Keratinocyte (primary cell): Measurements from ENCODE around the gene ANKRD37. TPM values are rescaled to one million over a fixed set of nuclear protein-coding genes. Genes with fewer than 3 reads are reported as not detected.
"Not testable (repeated sequence)": the region's sequence is repeated elsewhere in the genome, so short reads cannot be mapped to it uniquely, and the experiment has no call there.

Experiments used
- DNase-seq: peaks from one replicate; pipeline ENCODE4 v3.0.0-alpha.2; 2011; ENCODE audit warnings: low read depth, missing footprints, low spot score
- FAIRE-seq: peaks from 2 replicates; lab custom pipeline; 2011; peaks lifted over from hg19 to GRCh38; lab: Jason Lieb, UNC
- H2AFZ ChIP-seq: 2 replicates; pipeline ENCODE4 v1.6.0; 2012; ENCODE audit warnings: low read length, control low read depth, inconsistent platforms; ENCODE audit not compliant: control insufficient read depth
- H3K27ac ChIP-seq: 2 replicates; pipeline ENCODE4 v1.5.1; 2011; ENCODE audit warnings: low read length; ENCODE audit not compliant: control insufficient read depth, insufficient read depth
- H3K27me3 ChIP-seq: 3 replicates; pipeline ENCODE4 v1.6.0; 2011; ENCODE audit warnings: low read length; ENCODE audit not compliant: control insufficient read depth, insufficient read depth; ENCODE audit errors: extremely low read depth
- H3K36me3 ChIP-seq, 2 experiments: 2 replicates in 1 of 2; 3 replicates in 1 of 2; pipeline ENCODE4 v1.5.1; 2011; ENCODE audit warnings: low read length in 2 of 2, mild to moderate bottlenecking in 1 of 2; ENCODE audit not compliant: control insufficient read depth in 2 of 2, insufficient read depth in 2 of 2; ENCODE audit errors: extremely low read depth in 1 of 2
- H3K4me1 ChIP-seq: 3 replicates; pipeline ENCODE4 v1.5.1; 2011; ENCODE audit warnings: low read length; ENCODE audit not compliant: control insufficient read depth, insufficient read depth; ENCODE audit errors: extremely low read depth
- H3K4me2 ChIP-seq: 3 replicates; pipeline ENCODE4 v1.6.0; 2011; ENCODE audit warnings: low read depth, low read length; ENCODE audit not compliant: control insufficient read depth, insufficient read depth; ENCODE audit errors: extremely low read depth
- H3K4me3 ChIP-seq, 3 experiments: fragments of 200-600 bp in 1 of 3; sonication (generic) in 1 of 3; 2 replicates in 2 of 3; 3 replicates in 1 of 3; pipeline ENCODE4 v1.5.1; 2011 to 2016; ENCODE audit warnings: low read length in 3 of 3, mild to moderate bottlenecking in 3 of 3, control low read depth in 2 of 3, inconsistent platforms in 1 of 3, low read depth in 1 of 3, mixed read lengths in 1 of 3, mixed run types in 1 of 3, moderate library complexity in 1 of 3; ENCODE audit not compliant: control insufficient read depth in 2 of 3, insufficient read depth in 2 of 3; ENCODE audit errors: extremely low read depth in 1 of 3
- H3K79me2 ChIP-seq: 2 replicates; pipeline ENCODE4 v1.6.0; 2012; ENCODE audit warnings: low read length; ENCODE audit not compliant: control insufficient read depth, insufficient read depth
- H3K9ac ChIP-seq: 3 replicates; pipeline ENCODE4 v1.6.0; 2011; ENCODE audit warnings: low read length; ENCODE audit not compliant: control insufficient read depth, insufficient read depth; ENCODE audit errors: extremely low read depth
- H3K9me1 ChIP-seq: 3 replicates; pipeline ENCODE4 v1.6.0; 2011; ENCODE audit warnings: low read length; ENCODE audit not compliant: control insufficient read depth, insufficient read depth; ENCODE audit errors: extremely low read depth
- H3K9me3 ChIP-seq: 2 replicates; pipeline ENCODE4 v1.5.1; 2012; ENCODE audit warnings: low read depth, low read length; ENCODE audit not compliant: control insufficient read depth
- H4K20me1 ChIP-seq: 3 replicates; pipeline ENCODE4 v1.6.0; 2011; ENCODE audit warnings: low read length; ENCODE audit not compliant: control insufficient read depth, insufficient read depth; ENCODE audit errors: extremely low read depth
- CTCF ChIP-seq, 3 experiments: IDR thresholded peaks in 1 of 3; conservative IDR thresholded peaks in 1 of 3; optimal IDR thresholded peaks in 1 of 3; 2 replicates in 2 of 3; 3 replicates in 1 of 3; pipeline versions ENCODE3 to v1.5.1; 2011; ENCODE audit warnings: low read length in 3 of 3, mild to moderate bottlenecking in 3 of 3, moderate library complexity in 2 of 3, control low read depth in 1 of 3, inconsistent platforms in 1 of 3; ENCODE audit not compliant: insufficient read depth in 2 of 3; ENCODE audit errors: extremely low read depth in 1 of 3
- EZH2 ChIP-seq: IDR thresholded peaks from one replicate; pipeline ENCODE4 v1.6.1; 2012; ENCODE audit warnings: inconsistent platforms, mild to moderate bottlenecking, low read length, moderate library complexity
- dilution Hi-C: fragments of 300-500 bp; cut with MboI; formaldehyde crosslinking; loops from one replicate; pipeline ENCODE4 v1.7.0; 2020; ENCODE audit warnings: low sequenced_read_pairs; ENCODE audit not compliant: extremely low pct_ligation_motif_present
- polyA plus RNA-seq, 5 experiments: library from polyadenylated mRNA; depleted of rRNA in 3 of 5; stranded (reverse) in 3 of 5; stranded (forward) in 1 of 5; unstranded in 1 of 5; fragments of >200 nt; gene quantifications; 1 replicate in 1 of 5; 2 replicates in 3 of 5; 3 replicates in 1 of 5; pipeline versions ENCODE4 v1.2.1 to v1.2.3, GENCODE V29; 2011 to 2012; ENCODE audit warnings: missing spikeins in 2 of 5, low read depth in 1 of 5, low replicate concordance in 1 of 5

The ANKRD37 gene
- polyA plus RNA-seq, 1 donor (not counting 4 experiments of a cell fraction or from before 2014, with no cell fraction given), result 8.0 TPM

GRCh38 chr4:185361872-185362271 lies 34.8 kb upstream of the ANKRD37 start:
- Histone ChIP-seq H3K27ac (no peak overlapping the region), H3K9ac (no peak overlapping the region), H3K79me2 (no peaks in the 10 kb centered on the region), H3K4me3 (no peak overlapping the region), H3K27me3 (no peaks in the 10 kb centered on the region), H3K4me2 (no peak overlapping the region), H3K4me1 (no peaks in the 10 kb centered on the region), H2AFZ (no peak overlapping the region), H4K20me1 (no peaks in the 10 kb centered on the region), H3K9me3 (no peaks in the 10 kb centered on the region), H3K36me3 (no peaks in the 10 kb centered on the region), H3K9me1 (no peaks in the 10 kb centered on the region)
- dilution Hi-C loops, result no loop called here
- FAIRE-seq (no peak), DNase-seq (no peak)
- TF ChIP-seq EZH2, result no peak
- no peak for TF ChIP-seq CTCF (optimal IDR thresholded peaks at IDR 0.05 in 1 of 3, IDR thresholded peaks at IDR 0.05 in 1 of 3, conservative IDR thresholded peaks at IDR 0.05 in 1 of 3; ENCODE audit: extremely low read depth in 1 of 3, insufficient read depth in 2 of 3, low read length in 3 of 3)

GRCh38 chr4:185362570-185362969 lies 34.1 kb upstream of the ANKRD37 start:
- DNase-seq, H3K9ac ChIP-seq, H3K4me1 ChIP-seq, H3K9me3 ChIP-seq, H3K4me3 ChIP-seq, H3K4me2 ChIP-seq, dilution Hi-C loops, H3K27ac ChIP-seq, H3K9me1 ChIP-seq, H3K27me3 ChIP-seq, H3K79me2 ChIP-seq, H3K36me3 ChIP-seq, H2AFZ ChIP-seq, FAIRE-seq, H4K20me1 ChIP-seq: not testable (repeated sequence)

GRCh38 chr4:185363251-185363650 lies 33.4 kb upstream of the ANKRD37 start:
- dilution Hi-C loops, result no loop called here
- Histone ChIP-seq H3K4me2 (no peak overlapping the region), H3K79me2 (no peaks in the 10 kb centered on the region), H3K27ac (no peak overlapping the region), H2AFZ (no peak overlapping the region), H3K4me3 (no peak overlapping the region), H3K4me1 (no peaks in the 10 kb centered on the region), H3K27me3 (no peaks in the 10 kb centered on the region), H3K9me1 (no peaks in the 10 kb centered on the region), H3K9ac (no peak overlapping the region), H4K20me1 (no peaks in the 10 kb centered on the region), H3K9me3 (no peaks in the 10 kb centered on the region), H3K36me3 (no peaks in the 10 kb centered on the region)
- FAIRE-seq (no peak), DNase-seq (no peak)
- TF ChIP-seq EZH2 (no peak), CTCF (optimal IDR thresholded peaks at IDR 0.05 in 1 of 3, IDR thresholded peaks at IDR 0.05 in 1 of 3, conservative IDR thresholded peaks at IDR 0.05 in 1 of 3; ENCODE audit: extremely low read depth in 1 of 3, insufficient read depth in 2 of 3, low read length in 3 of 3) (no peak)
